ENCODE data around the gene PCDH7.

The PCDH7 gene

GRCh38 chr4:30767147-30767845 is 47.1 kb downstream of the PCDH7 start:
- no peaks in the 10 kb centered on the region for H3K36me3 ChIP-seq (ENCODE audit: control insufficient read depth in 1 of 2, insufficient read depth in 2 of 2, low read length in 2 of 2)
- no peaks in the 10 kb centered on the region for H3K27me3 ChIP-seq (ENCODE audit: low read depth, low read length)
- no peaks in the 10 kb centered on the region for H3K4me1 ChIP-seq (ENCODE audit: control insufficient read depth in 1 of 2, insufficient read depth in 2 of 2, low read length in 2 of 2)
- H3K9me3 ChIP-seq (ENCODE audit: control insufficient read depth in 1 of 2, low read length in 2 of 2), result no peaks in the 10 kb centered on the region
- H3K27ac ChIP-seq (ENCODE audit: low read length), result no peak overlapping the region
- H3K4me3 ChIP-seq (ENCODE audit: low read depth in 1 of 2, low read length in 2 of 2), result no peak overlapping the region

GRCh38 chr4:30768277-30768676 is 48.1 kb downstream of the PCDH7 start:
- Histone ChIP-seq H3K9me3 (ENCODE audit: control insufficient read depth in 1 of 2, low read length in 2 of 2) (no peaks in the 10 kb centered on the region), H3K4me1 (ENCODE audit: control insufficient read depth in 1 of 2, insufficient read depth in 2 of 2, low read length in 2 of 2) (no peaks in the 10 kb centered on the region), H3K27me3 (ENCODE audit: low read depth, low read length) (no peaks in the 10 kb centered on the region), H3K4me3 (ENCODE audit: low read depth in 1 of 2, low read length in 2 of 2) (no peak overlapping the region), H3K36me3 (ENCODE audit: control insufficient read depth in 1 of 2, insufficient read depth in 2 of 2, low read length in 2 of 2) (no peaks in the 10 kb centered on the region), H3K27ac (ENCODE audit: low read length) (no peak overlapping the region)

- H3K27ac ChIP-seq (ENCODE audit: low read length), result no peak overlapping the region
Measured at GRCh38 chr4:30769093-30769492, 48.9 kb downstream of the PCDH7 start.

GRCh38 chr4:30770049-30770549 is 49.9 kb downstream of the PCDH7 start:
- Histone ChIP-seq H3K36me3 (ENCODE audit: control insufficient read depth in 1 of 2, insufficient read depth in 2 of 2, low read length in 2 of 2) (no peaks in the 10 kb centered on the region), H3K4me3 (ENCODE audit: low read depth in 1 of 2, low read length in 2 of 2) (no peak overlapping the region), H3K4me1 (ENCODE audit: control insufficient read depth in 1 of 2, insufficient read depth in 2 of 2, low read length in 2 of 2) (no peaks in the 10 kb centered on the region), H3K27me3 (ENCODE audit: low read depth, low read length) (no peaks in the 10 kb centered on the region), H3K27ac (ENCODE audit: low read length) (no peak overlapping the region), H3K9me3 (ENCODE audit: control insufficient read depth in 1 of 2, low read length in 2 of 2) (no peaks in the 10 kb centered on the region)

More at GRCh38 chr4:30769093-30769492, 48.9 kb downstream of the PCDH7 start:
- Histone ChIP-seq H3K4me1 (ENCODE audit: control insufficient read depth in 1 of 2, insufficient read depth in 2 of 2, low read length in 2 of 2) (no peaks in the 10 kb centered on the region), H3K9me3 (ENCODE audit: control insufficient read depth in 1 of 2, low read length in 2 of 2) (no peaks in the 10 kb centered on the region), H3K4me3 (ENCODE audit: low read depth in 1 of 2, low read length in 2 of 2) (no peak overlapping the region), H3K27me3 (ENCODE audit: low read depth, low read length) (no peaks in the 10 kb centered on the region), H3K36me3 (ENCODE audit: control insufficient read depth in 1 of 2, insufficient read depth in 2 of 2, low read length in 2 of 2) (no peaks in the 10 kb centered on the region)

- Histone ChIP-seq H3K9me3 (ENCODE audit: control insufficient read depth in 1 of 2, low read length in 2 of 2) (no peaks in the 10 kb centered on the region), H3K4me3 (ENCODE audit: low read depth in 1 of 2, low read length in 2 of 2) (no peak overlapping the region), H3K27me3 (ENCODE audit: low read depth, low read length) (no peaks in the 10 kb centered on the region), H3K4me1 (ENCODE audit: control insufficient read depth in 1 of 2, insufficient read depth in 2 of 2, low read length in 2 of 2) (no peaks in the 10 kb centered on the region), H3K27ac (ENCODE audit: low read length) (no peak overlapping the region), H3K36me3 (ENCODE audit: control insufficient read depth in 1 of 2, insufficient read depth in 2 of 2, low read length in 2 of 2) (no peaks in the 10 kb centered on the region)
Measured at GRCh38 chr4:30770812-30771211, 50.6 kb downstream of the PCDH7 start.

GRCh38 chr4:30776451-30776850 is 56.3 kb downstream of the PCDH7 start:
- Histone ChIP-seq H3K4me1 (ENCODE audit: control insufficient read depth in 1 of 2, insufficient read depth in 2 of 2, low read length in 2 of 2) (no peaks in the 10 kb centered on the region), H3K9me3 (ENCODE audit: control insufficient read depth in 1 of 2, low read length in 2 of 2) (no peaks in the 10 kb centered on the region), H3K4me3 (ENCODE audit: low read depth in 1 of 2, low read length in 2 of 2) (no peak overlapping the region), H3K27me3 (ENCODE audit: low read depth, low read length) (no peaks in the 10 kb centered on the region), H3K27ac (ENCODE audit: low read length) (no peak overlapping the region), H3K36me3 (ENCODE audit: control insufficient read depth in 1 of 2, insufficient read depth in 2 of 2, low read length in 2 of 2) (no peaks in the 10 kb centered on the region)

GRCh38 chr4:30776921-30777415 is 56.8 kb downstream of the PCDH7 start:
- H3K27ac ChIP-seq (ENCODE audit: low read length), result no peak overlapping the region
- H3K9me3 ChIP-seq (ENCODE audit: control insufficient read depth in 1 of 2, low read length in 2 of 2), result no peaks in the 10 kb centered on the region
- H3K36me3 ChIP-seq (ENCODE audit: control insufficient read depth in 1 of 2, insufficient read depth in 2 of 2, low read length in 2 of 2), result no peaks in the 10 kb centered on the region
- H3K4me3 ChIP-seq (ENCODE audit: low read depth in 1 of 2, low read length in 2 of 2), result no peak overlapping the region
- no peaks in the 10 kb centered on the region for H3K4me1 ChIP-seq (ENCODE audit: control insufficient read depth in 1 of 2, insufficient read depth in 2 of 2, low read length in 2 of 2)
- H3K27me3 ChIP-seq (ENCODE audit: low read depth, low read length), result no peaks in the 10 kb centered on the region
